CD4-positive, CD25-positive, alpha-beta regulatory T cell (primary cell): ENCODE measurements around the gene AGBL4. TPM values are rescaled to one million over a fixed set of nuclear protein-coding genes. Genes with fewer than 3 reads are reported as not detected.

ENCODE experiments used
- ATAC-seq, 2 donors: fragments of 150-1000 bp; cut with Tn5 transposase; one replicate each; pipeline ENCODE4 v1.10.0; 2021; ENCODE audit warnings: low read depth in 2 of 2, moderate number of reproducible peaks in 2 of 2, moderate library complexity in 1 of 2
- DNase-seq, 3 donors: peaks; one replicate each; pipeline versions ENCODE4 v3.0.0 to v3.0.0-alpha.2; 2012 to 2022; ENCODE audit warnings: mixed read lengths in 1 of 3
- H3K27ac ChIP-seq: one replicate; pipeline ENCODE4 v1.7.0; 2013; ENCODE audit warnings: mild to moderate bottlenecking, low read length; ENCODE audit not compliant: insufficient read depth, poor library complexity, severe bottlenecking
- H3K27me3 ChIP-seq: one replicate; pipeline ENCODE4 v1.7.0; 2013; ENCODE audit warnings: low read length; ENCODE audit not compliant: control insufficient read depth, insufficient read depth
- H3K36me3 ChIP-seq: one replicate; pipeline ENCODE4 v1.7.0; 2013; ENCODE audit warnings: mild to moderate bottlenecking, low read length, moderate library complexity; ENCODE audit not compliant: control insufficient read depth, insufficient read depth
- H3K4me1 ChIP-seq: 2 replicates; pipeline ENCODE4 v1.7.0; 2013; ENCODE audit warnings: mild to moderate bottlenecking, low read length; ENCODE audit not compliant: insufficient read depth, control insufficient read depth, poor library complexity, severe bottlenecking
- H3K4me3 ChIP-seq: one replicate; pipeline ENCODE4 v1.7.0; 2013; ENCODE audit warnings: low read depth, mild to moderate bottlenecking, low read length, moderate library complexity
- H3K9me3 ChIP-seq, 2 experiments: 1 replicate in 1 of 2; 2 replicates in 1 of 2; pipeline ENCODE4 v1.7.0; 2013; ENCODE audit warnings: low read length in 2 of 2, mild to moderate bottlenecking in 1 of 2, moderate library complexity in 1 of 2; ENCODE audit not compliant: control insufficient read depth in 2 of 2
- H3K27ac Mint-ChIP-seq, 3 donors: one replicate each; pipeline ENCODE4 v1.8.0; 2020 to 2022; ENCODE audit warnings: mild to moderate bottlenecking in 3 of 3, mixed read lengths in 3 of 3, moderate library complexity in 2 of 3
- H3K27me3 Mint-ChIP-seq: one replicate; pipeline ENCODE4 v1.8.0; 2022; ENCODE audit warnings: mild to moderate bottlenecking, mixed read lengths
- H3K36me3 Mint-ChIP-seq: one replicate; pipeline ENCODE4 v1.8.0; 2020; ENCODE audit warnings: mixed read lengths
- H3K4me1 Mint-ChIP-seq, 4 donors: one replicate each; pipeline ENCODE4 v1.8.0; 2020 to 2022; ENCODE audit warnings: mixed read lengths in 4 of 4, mild to moderate bottlenecking in 1 of 4
- H3K4me3 Mint-ChIP-seq, 4 donors: one replicate each; pipeline ENCODE4 v1.8.0; 2020 to 2022; ENCODE audit warnings: mild to moderate bottlenecking in 4 of 4, mixed read lengths in 4 of 4, moderate library complexity in 3 of 4
- H3K9me3 Mint-ChIP-seq, 7 donors: one replicate each; pipeline ENCODE4 v1.8.0; 2020 to 2022; ENCODE audit warnings: mixed read lengths in 7 of 7, mild to moderate bottlenecking in 3 of 7, moderate library complexity in 2 of 7
- polyA plus RNA-seq, 4 donors: library from polyadenylated mRNA; unstranded; fragments of 300-500 nt; fragmentation: Illumina TruSeq; gene quantifications; one replicate each; pipeline ENCODE4 v1.2.3, GENCODE V29; 2021
- total RNA-seq: library from RNA; stranded (reverse); gene quantifications from one replicate; pipeline ENCODE4 v1.2.3, GENCODE V29; 2022

The AGBL4 gene
- total and polyA plus RNA-seq, 5 donors from 2014 or later, result 0.47 TPM; not detected in 4

GRCh38 chr1:49052102-49052501, 971.7 kb downstream of the AGBL4 start:
- no peaks in the 10 kb centered on the region for H3K9me3 ChIP-seq
- no peak for ATAC-seq
- H3K4me3 ChIP-seq, result no peak overlapping the region
- H3K36me3 Mint-ChIP-seq, result no peaks in the 10 kb centered on the region
- H3K27me3 Mint-ChIP-seq, result no peaks in the 10 kb centered on the region
- H3K4me1 ChIP-seq, result no peaks in the 10 kb centered on the region
- no peak overlapping the region for H3K27ac ChIP-seq
- H3K27me3 ChIP-seq, result no peaks in the 10 kb centered on the region
- H3K9me3 Mint-ChIP-seq, result peaks cover 0 to 4% (median 0%) of the 10 kb centered on the region in 7 donors
- no peaks in the 10 kb centered on the region for H3K36me3 ChIP-seq
- DNase-seq, result no peak
- H3K4me3 Mint-ChIP-seq, result no peak overlapping the region
- no peaks in the 10 kb centered on the region for H3K4me1 Mint-ChIP-seq
- H3K27ac Mint-ChIP-seq, result no peak overlapping the region

- H3K27me3 ChIP-seq, result no peaks in the 10 kb centered on the region
- no peaks in the 10 kb centered on the region for H3K4me1 ChIP-seq
- Mint-ChIP-seq H3K36me3 (no peaks in the 10 kb centered on the region), H3K4me1 (no peaks in the 10 kb centered on the region), H3K9me3 (peaks cover 0 to 4% (median 1%) of the 10 kb centered on the region in 7 donors), H3K27me3 (no peaks in the 10 kb centered on the region), H3K4me3 (no peak overlapping the region), H3K27ac (no peak overlapping the region)
- no peak overlapping the region for H3K27ac ChIP-seq
- H3K4me3 ChIP-seq, result no peak overlapping the region
- ATAC-seq, result no peak
- DNase-seq, result no peak
- no peaks in the 10 kb centered on the region for H3K36me3 ChIP-seq
- H3K9me3 ChIP-seq, result no peaks in the 10 kb centered on the region
Observed at GRCh38 chr1:49051647-49052046, 972.1 kb downstream of the AGBL4 start.

GRCh38 chr1:49050041-49050440, 973.7 kb downstream of the AGBL4 start:
- no peaks in the 10 kb centered on the region for H3K27me3 ChIP-seq
- DNase-seq (no peak), ATAC-seq (no peak)
- no peak overlapping the region for H3K27ac Mint-ChIP-seq
- no peaks in the 10 kb centered on the region for H3K4me1 Mint-ChIP-seq
- H3K36me3 Mint-ChIP-seq, result no peaks in the 10 kb centered on the region
- no peaks in the 10 kb centered on the region for H3K9me3 ChIP-seq
- H3K9me3 Mint-ChIP-seq, result peaks cover 0 to 4% (median 0%) of the 10 kb centered on the region in 7 donors
- no peak overlapping the region for H3K4me3 ChIP-seq
- H3K4me1 ChIP-seq, result no peaks in the 10 kb centered on the region
- H3K36me3 ChIP-seq, result no peaks in the 10 kb centered on the region
- no peaks in the 10 kb centered on the region for H3K27me3 Mint-ChIP-seq
- H3K27ac ChIP-seq, result no peak overlapping the region
- no peak overlapping the region for H3K4me3 Mint-ChIP-seq

GRCh38 chr1:49048188-49048587, 975.6 kb downstream of the AGBL4 start:
- Mint-ChIP-seq H3K27me3 (no peaks in the 10 kb centered on the region), H3K4me1 (no peaks in the 10 kb centered on the region), H3K4me3 (no peak overlapping the region), H3K36me3 (no peaks in the 10 kb centered on the region), H3K27ac (no peak overlapping the region), H3K9me3 (peaks cover 0 to 4% (median 0%) of the 10 kb centered on the region in 7 donors)
- ATAC-seq, result no peak
- H3K27me3 ChIP-seq, result no peaks in the 10 kb centered on the region
- H3K9me3 ChIP-seq, result no peaks in the 10 kb centered on the region
- H3K27ac ChIP-seq, result no peak overlapping the region
- H3K4me3 ChIP-seq, result no peak overlapping the region
- no peak for DNase-seq
- H3K4me1 ChIP-seq, result no peaks in the 10 kb centered on the region
- H3K36me3 ChIP-seq, result no peaks in the 10 kb centered on the region

- no peaks in the 10 kb centered on the region for H3K36me3 ChIP-seq
- Mint-ChIP-seq H3K27ac (no peak overlapping the region), H3K27me3 (no peaks in the 10 kb centered on the region), H3K9me3 (peaks cover 0 to 4% (median 0%) of the 10 kb centered on the region in 7 donors), H3K36me3 (no peaks in the 10 kb centered on the region), H3K4me3 (no peak overlapping the region), H3K4me1 (no peaks in the 10 kb centered on the region)
- H3K27me3 ChIP-seq, result no peaks in the 10 kb centered on the region
- no peak overlapping the region for H3K4me3 ChIP-seq
- no peak overlapping the region for H3K27ac ChIP-seq
- no peak for ATAC-seq
- DNase-seq, result no peak
- H3K4me1 ChIP-seq, result no peaks in the 10 kb centered on the region
- no peaks in the 10 kb centered on the region for H3K9me3 ChIP-seq
Observed at GRCh38 chr1:49046305-49046704, 977.4 kb downstream of the AGBL4 start.

- H3K4me3 Mint-ChIP-seq, result no peak overlapping the region
- Histone ChIP-seq H3K27ac (no peak overlapping the region), H3K9me3 (no peaks in the 10 kb centered on the region), H3K36me3 (no peaks in the 10 kb centered on the region), H3K27me3 (no peaks in the 10 kb centered on the region), H3K4me3 (no peak overlapping the region), H3K4me1 (no peaks in the 10 kb centered on the region)
- H3K27me3 Mint-ChIP-seq, result no peaks in the 10 kb centered on the region
- H3K4me1 Mint-ChIP-seq, result no peaks in the 10 kb centered on the region
- no peak for DNase-seq
- ATAC-seq, result no peak
- no peak overlapping the region for H3K27ac Mint-ChIP-seq
- peaks cover 0 to 4% (median 0%) of the 10 kb centered on the region in 7 donors for H3K9me3 Mint-ChIP-seq
- H3K36me3 Mint-ChIP-seq, result no peaks in the 10 kb centered on the region
Observed at GRCh38 chr1:49045371-49045770, 978.4 kb downstream of the AGBL4 start.

GRCh38 chr1:49036700-49037099, 987.1 kb downstream of the AGBL4 start:
- peaks cover 0 to 13% (median 3%) of the 10 kb centered on the region in 7 donors for H3K9me3 Mint-ChIP-seq

GRCh38 chr1:49028396-49028795, 995.4 kb downstream of the AGBL4 start:
- Histone ChIP-seq H3K27ac (no peak overlapping the region), H3K4me1 (no peaks in the 10 kb centered on the region), H3K36me3 (no peaks in the 10 kb centered on the region), H3K27me3 (no peaks in the 10 kb centered on the region), H3K9me3 (no peaks in the 10 kb centered on the region), H3K4me3 (no peak overlapping the region)
- no peak for ATAC-seq
- Mint-ChIP-seq H3K36me3 (no peaks in the 10 kb centered on the region), H3K9me3 (peaks cover 0 to 16% (median 5%) of the 10 kb centered on the region in 7 donors), H3K27ac (no peak overlapping the region), H3K4me1 (no peaks in the 10 kb centered on the region), H3K4me3 (no peak overlapping the region), H3K27me3 (no peaks in the 10 kb centered on the region)
- no peak for DNase-seq

More at GRCh38 chr1:49036700-49037099, 987.1 kb downstream of the AGBL4 start:
- peaks cover 4% of the 10 kb centered on the region for H3K27me3 Mint-ChIP-seq
- no peak for DNase-seq
- no peaks in the 10 kb centered on the region for H3K4me1 ChIP-seq
- H3K4me3 Mint-ChIP-seq, result no peak overlapping the region
- no peaks in the 10 kb centered on the region for H3K4me1 Mint-ChIP-seq
- H3K4me3 ChIP-seq, result no peak overlapping the region
- no peaks in the 10 kb centered on the region for H3K36me3 Mint-ChIP-seq
- no peaks in the 10 kb centered on the region for H3K27me3 ChIP-seq
- no peaks in the 10 kb centered on the region for H3K36me3 ChIP-seq
- no peak overlapping the region for H3K27ac ChIP-seq
- H3K27ac Mint-ChIP-seq, result no peak overlapping the region
- no peaks in the 10 kb centered on the region for H3K9me3 ChIP-seq
- ATAC-seq, result no peak
